ENCODE data around the gene TPD52L1.

Gene TPD52L1

DNA sequence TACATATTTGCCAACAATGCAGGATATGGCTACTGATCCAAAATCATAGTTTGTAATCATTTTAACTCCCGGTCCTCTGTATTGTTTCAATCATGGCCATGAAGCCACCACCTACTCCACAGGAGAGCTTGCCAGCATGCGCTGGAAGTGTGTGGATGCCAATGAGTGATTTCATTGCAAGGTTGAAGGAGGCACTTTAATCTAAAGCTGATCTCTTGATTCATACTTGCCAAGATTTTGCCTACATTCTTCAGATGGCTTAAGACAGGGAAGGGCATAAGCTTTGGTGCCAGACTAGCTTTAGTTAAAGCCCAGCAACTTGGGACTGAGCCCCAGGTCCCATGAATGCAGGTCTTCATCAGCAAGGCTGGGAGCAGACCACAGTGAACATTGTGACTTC, 58.8 kb downstream of the TPD52L1 start:
- Histone ChIP-seq H3K27me3 (ENCODE audit: control insufficient read depth, insufficient read depth, low read length) (no peaks in the 10 kb centered on the region), H3K9ac (ENCODE audit: low read length) (no peak overlapping the region), H3K4me3 (ENCODE audit: low read length) (no peak overlapping the region), H3K9me3 (ENCODE audit: control insufficient read depth, low read depth, low read length) (no peaks in the 10 kb centered on the region), H3K4me1 (ENCODE audit: control insufficient read depth, low read depth, low read length) (no peaks in the 10 kb centered on the region), H3K36me3 (ENCODE audit: control insufficient read depth, low read depth, low read length) (no peaks in the 10 kb centered on the region), H3K27ac (ENCODE audit: low read length) (no peak overlapping the region)

DNA sequence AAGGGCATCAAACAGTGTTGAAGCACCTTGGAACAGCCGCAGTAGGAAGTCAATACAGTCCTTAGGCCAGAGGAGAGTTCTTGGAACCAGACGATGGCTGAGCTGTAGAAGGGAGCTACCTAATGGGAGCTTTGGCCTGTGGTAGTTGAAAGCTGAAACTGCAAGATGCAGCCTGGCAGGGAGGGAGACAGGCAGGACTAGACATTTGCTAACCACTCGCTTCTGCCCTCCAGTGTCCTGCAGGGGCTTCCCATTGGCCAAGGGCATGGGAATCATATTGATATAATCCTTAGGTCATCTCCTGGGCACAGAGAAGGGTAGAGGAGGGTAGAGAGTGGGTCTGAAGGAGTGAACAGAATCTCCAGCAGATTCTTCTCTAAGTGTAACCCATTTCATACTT, 60.4 kb downstream of the TPD52L1 start:
- H3K4me1 ChIP-seq (ENCODE audit: control insufficient read depth, low read depth, low read length), result no peaks in the 10 kb centered on the region
- H3K27me3 ChIP-seq (ENCODE audit: control insufficient read depth, insufficient read depth, low read length), result no peaks in the 10 kb centered on the region
- no peaks in the 10 kb centered on the region for H3K9me3 ChIP-seq (ENCODE audit: control insufficient read depth, low read depth, low read length)
- H3K4me3 ChIP-seq (ENCODE audit: low read length), result no peak overlapping the region
- H3K27ac ChIP-seq (ENCODE audit: low read length), result no peak overlapping the region
- no peak overlapping the region for H3K9ac ChIP-seq (ENCODE audit: low read length)
- no peaks in the 10 kb centered on the region for H3K36me3 ChIP-seq (ENCODE audit: control insufficient read depth, low read depth, low read length)

DNA sequence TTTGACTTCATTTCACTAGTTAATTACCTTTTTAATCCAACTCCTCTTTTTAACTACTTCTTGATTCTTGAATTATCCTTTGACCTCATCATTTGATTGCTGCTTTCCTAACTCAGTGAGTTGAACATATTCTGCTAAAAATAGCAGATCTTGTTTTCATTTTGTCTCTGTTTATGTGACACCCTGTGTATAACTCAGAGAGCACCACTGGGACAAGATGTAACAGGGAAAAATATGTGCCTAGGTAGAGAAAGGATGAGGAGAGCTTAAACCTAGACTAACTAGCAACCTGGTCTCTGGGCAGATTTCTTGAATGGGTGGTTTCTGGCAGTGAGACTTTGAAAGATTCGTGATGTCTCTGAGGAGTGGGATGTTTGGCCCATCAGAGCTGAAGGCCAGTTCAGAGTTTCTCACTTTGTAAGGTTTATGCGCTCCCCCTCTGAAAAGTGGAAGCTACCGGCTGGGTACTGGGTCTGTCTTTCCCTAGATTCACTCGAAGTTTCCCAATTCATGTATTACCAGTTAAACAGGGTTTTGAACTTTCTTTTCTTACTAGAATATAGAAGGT, 61.8 kb downstream of the TPD52L1 start:
- Histone ChIP-seq H3K4me3 (ENCODE audit: low read length) (no peak overlapping the region), H3K36me3 (ENCODE audit: control insufficient read depth, low read depth, low read length) (no peaks in the 10 kb centered on the region), H3K4me1 (ENCODE audit: control insufficient read depth, low read depth, low read length) (no peaks in the 10 kb centered on the region), H3K27ac (ENCODE audit: low read length) (no peak overlapping the region), H3K9ac (ENCODE audit: low read length) (no peak overlapping the region), H3K27me3 (ENCODE audit: control insufficient read depth, insufficient read depth, low read length) (no peaks in the 10 kb centered on the region), H3K9me3 (ENCODE audit: control insufficient read depth, low read depth, low read length) (no peaks in the 10 kb centered on the region)

DNA sequence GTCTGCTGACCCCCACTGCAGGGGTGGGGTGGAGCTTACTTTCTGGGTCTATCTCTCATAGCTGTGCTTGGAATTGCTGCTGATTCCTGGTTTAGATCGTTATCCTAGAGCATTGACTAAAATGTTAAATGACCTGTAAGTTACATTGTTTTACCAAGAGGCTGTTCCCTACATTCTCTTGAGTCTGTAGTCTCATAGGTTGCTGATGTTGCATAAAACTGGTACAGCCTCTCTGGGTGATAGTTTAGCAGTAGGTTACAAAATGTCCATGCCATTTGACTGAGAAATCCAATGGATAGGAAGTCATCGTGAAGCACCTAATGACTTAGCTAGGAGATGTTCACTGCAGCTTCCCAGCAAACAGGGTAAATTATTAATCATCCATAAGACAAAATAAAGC, 62.4 kb downstream of the TPD52L1 start:
- no peaks in the 10 kb centered on the region for H3K27me3 ChIP-seq (ENCODE audit: control insufficient read depth, insufficient read depth, low read length)
- H3K4me1 ChIP-seq (ENCODE audit: control insufficient read depth, low read depth, low read length), result no peaks in the 10 kb centered on the region
- no peaks in the 10 kb centered on the region for H3K9me3 ChIP-seq (ENCODE audit: control insufficient read depth, low read depth, low read length)
- H3K27ac ChIP-seq (ENCODE audit: low read length), result no peak overlapping the region
- H3K36me3 ChIP-seq (ENCODE audit: control insufficient read depth, low read depth, low read length), result no peaks in the 10 kb centered on the region
- H3K9ac ChIP-seq (ENCODE audit: low read length), result no peak overlapping the region
- no peak overlapping the region for H3K4me3 ChIP-seq (ENCODE audit: low read length)

DNA sequence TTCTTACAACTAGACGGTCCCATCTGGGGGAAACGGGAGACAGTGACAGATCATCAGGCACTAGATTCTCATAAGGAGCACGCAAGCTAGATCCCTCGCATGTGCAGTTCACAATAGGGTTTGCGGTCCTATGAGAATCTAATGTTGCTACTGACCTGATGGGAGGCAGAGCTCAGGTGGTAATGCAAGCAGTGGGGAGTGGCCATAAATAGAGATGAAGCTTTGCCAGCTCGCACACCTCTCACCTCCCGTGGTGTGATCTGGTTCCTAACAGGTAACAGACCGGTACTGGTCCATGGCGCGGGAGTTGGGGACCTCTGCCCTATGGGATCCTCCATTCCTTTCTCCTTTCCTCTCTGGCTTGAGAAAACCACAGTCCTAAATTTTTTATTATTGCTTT, 63.8 kb downstream of the TPD52L1 start:
- Histone ChIP-seq H3K4me3 (ENCODE audit: low read length) (no peak overlapping the region), H3K9me3 (ENCODE audit: control insufficient read depth, low read depth, low read length) (no peaks in the 10 kb centered on the region), H3K9ac (ENCODE audit: low read length) (no peak overlapping the region), H3K36me3 (ENCODE audit: control insufficient read depth, low read depth, low read length) (no peaks in the 10 kb centered on the region), H3K4me1 (ENCODE audit: control insufficient read depth, low read depth, low read length) (no peaks in the 10 kb centered on the region), H3K27me3 (ENCODE audit: control insufficient read depth, insufficient read depth, low read length) (no peaks in the 10 kb centered on the region), H3K27ac (ENCODE audit: low read length) (no peak overlapping the region)

DNA sequence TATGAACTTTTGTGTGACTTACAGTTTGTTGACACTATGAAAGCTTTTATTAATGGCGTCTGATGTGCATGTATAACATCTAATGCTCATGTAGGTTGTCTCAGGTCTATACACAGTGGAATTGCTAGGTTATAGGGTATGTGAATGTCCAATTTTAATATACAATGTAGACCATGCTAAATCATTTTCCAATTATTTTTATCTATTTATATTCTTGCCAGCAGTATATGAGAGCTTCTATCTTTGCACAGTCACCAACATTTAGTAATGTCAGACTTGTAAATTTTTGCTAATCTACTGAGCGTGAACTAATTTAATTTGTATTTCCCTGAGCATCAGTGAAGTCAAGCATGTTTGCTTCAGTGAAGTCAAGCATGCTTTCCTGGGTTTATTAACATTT, 64.4 kb downstream of the TPD52L1 start:
- Histone ChIP-seq H3K36me3 (ENCODE audit: control insufficient read depth, low read depth, low read length) (no peaks in the 10 kb centered on the region), H3K9me3 (ENCODE audit: control insufficient read depth, low read depth, low read length) (no peaks in the 10 kb centered on the region), H3K27ac (ENCODE audit: low read length) (no peak overlapping the region), H3K27me3 (ENCODE audit: control insufficient read depth, insufficient read depth, low read length) (no peaks in the 10 kb centered on the region), H3K4me3 (ENCODE audit: low read length) (no peak overlapping the region), H3K9ac (ENCODE audit: low read length) (no peak overlapping the region), H3K4me1 (ENCODE audit: control insufficient read depth, low read depth, low read length) (no peaks in the 10 kb centered on the region)

DNA sequence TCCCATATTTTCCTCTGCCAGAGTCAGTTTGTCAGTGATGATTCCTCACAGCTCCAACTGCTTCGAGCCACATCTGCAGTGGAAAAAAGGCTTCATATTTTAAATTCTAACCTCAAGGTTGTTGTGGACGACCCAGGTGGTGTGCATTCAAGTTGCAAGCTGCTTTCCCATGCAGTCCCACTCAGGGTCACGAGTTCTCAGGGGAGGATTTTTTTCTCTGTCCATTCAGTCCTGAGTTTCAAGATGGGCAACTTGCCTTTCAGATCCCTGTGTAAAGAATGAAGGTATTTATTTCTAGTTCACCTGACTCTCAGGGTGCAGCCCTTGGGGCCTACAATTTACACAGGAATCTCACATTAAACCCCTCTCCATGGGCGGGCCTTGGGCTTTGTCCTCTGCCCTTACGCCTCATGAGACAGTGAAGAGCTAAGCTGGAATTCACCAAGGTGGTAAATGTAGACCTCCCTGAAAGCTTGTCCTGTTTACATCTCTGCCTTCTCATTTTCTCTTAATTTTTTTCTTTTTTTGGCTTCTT, 65.9 kb downstream of the TPD52L1 start:
- H3K27me3 ChIP-seq (ENCODE audit: control insufficient read depth, insufficient read depth, low read length), result no peaks in the 10 kb centered on the region
- H3K27ac ChIP-seq (ENCODE audit: low read length), result no peak overlapping the region
- no peaks in the 10 kb centered on the region for H3K4me1 ChIP-seq (ENCODE audit: control insufficient read depth, low read depth, low read length)
- no peaks in the 10 kb centered on the region for H3K36me3 ChIP-seq (ENCODE audit: control insufficient read depth, low read depth, low read length)
- H3K9me3 ChIP-seq (ENCODE audit: control insufficient read depth, low read depth, low read length), result no peaks in the 10 kb centered on the region
- no peak overlapping the region for H3K4me3 ChIP-seq (ENCODE audit: low read length)
- H3K9ac ChIP-seq (ENCODE audit: low read length), result no peak overlapping the region

DNA sequence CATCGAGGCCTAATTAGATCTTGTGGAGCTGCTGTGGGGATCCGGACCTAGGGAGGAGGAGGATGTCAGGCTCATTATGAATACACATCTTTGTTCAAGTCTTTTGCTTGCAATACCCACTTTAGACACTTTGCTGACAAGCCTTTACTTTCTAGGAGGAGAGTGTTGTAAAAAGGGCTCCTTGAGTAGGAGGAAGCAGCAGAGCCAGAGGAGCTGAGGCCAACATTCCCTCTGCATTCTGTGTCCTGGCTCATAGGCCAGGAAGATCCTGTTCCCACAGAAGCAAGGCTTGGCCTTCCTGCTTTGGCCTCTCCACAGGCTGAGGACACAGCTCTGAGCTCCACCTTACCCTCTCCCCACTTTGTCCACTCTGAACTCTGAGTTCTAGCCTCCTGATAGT, 67.1 kb downstream of the TPD52L1 start:
- Histone ChIP-seq H3K4me3 (ENCODE audit: low read length) (no peak overlapping the region), H3K4me1 (ENCODE audit: control insufficient read depth, low read depth, low read length) (no peaks in the 10 kb centered on the region)

DNA sequence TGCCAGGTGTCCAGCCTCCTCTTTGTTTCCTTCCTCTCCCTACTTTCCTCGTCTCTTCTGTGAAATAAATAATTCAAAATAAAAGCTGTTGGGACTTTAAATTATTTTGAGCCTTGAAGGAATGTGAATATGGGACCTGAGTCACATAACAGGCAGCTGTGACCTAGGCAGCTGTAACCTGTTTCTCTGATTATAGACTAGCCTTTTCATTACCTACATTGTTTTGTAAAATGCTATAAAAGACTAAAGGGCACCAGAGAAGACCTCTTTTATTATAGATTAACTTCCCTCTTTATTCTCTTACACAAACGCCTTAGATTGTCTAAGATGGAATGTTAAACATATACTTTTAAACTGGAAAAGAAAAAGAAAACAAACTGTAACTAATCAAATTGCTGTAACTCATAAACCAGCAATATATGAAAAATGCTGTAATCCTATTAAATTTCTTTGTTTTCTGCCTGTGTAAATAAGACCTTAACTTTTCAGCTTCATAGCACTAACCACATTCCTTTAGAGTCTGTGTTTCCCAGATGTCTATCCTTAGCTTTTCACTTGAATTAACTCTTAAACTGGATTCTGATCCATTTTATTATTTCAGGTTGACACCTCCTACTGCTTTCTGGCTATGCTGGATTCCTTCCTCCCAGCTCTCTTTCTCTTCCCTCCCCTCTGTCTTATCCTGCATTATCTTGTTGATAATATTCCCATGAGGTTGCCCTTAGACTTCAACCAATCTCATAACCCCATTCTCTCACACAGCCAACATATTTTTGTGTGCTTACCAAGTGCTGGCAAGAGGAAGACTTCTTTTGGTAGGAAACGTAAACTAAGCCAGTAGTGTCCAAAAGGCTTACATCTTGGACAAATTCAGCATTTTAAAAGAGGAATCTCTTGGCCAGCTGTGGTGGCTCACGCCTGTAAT, 69.2 kb downstream of the TPD52L1 start:
- H3K36me3 ChIP-seq (ENCODE audit: control insufficient read depth, low read depth, low read length), result no peaks in the 10 kb centered on the region
- no peaks in the 10 kb centered on the region for H3K27me3 ChIP-seq (ENCODE audit: control insufficient read depth, insufficient read depth, low read length)
- no peaks in the 10 kb centered on the region for H3K9me3 ChIP-seq (ENCODE audit: control insufficient read depth, low read depth, low read length)
- H3K27ac ChIP-seq (ENCODE audit: low read length), result no peak overlapping the region
- no peak overlapping the region for H3K9ac ChIP-seq (ENCODE audit: low read length)
- no peak overlapping the region for H3K4me3 ChIP-seq (ENCODE audit: low read length)
- no peaks in the 10 kb centered on the region for H3K4me1 ChIP-seq (ENCODE audit: control insufficient read depth, low read depth, low read length)

More for the DNA sequence above, 67.1 kb downstream of the TPD52L1 start:
- Histone ChIP-seq H3K36me3 (ENCODE audit: control insufficient read depth, low read depth, low read length) (no peaks in the 10 kb centered on the region), H3K27me3 (ENCODE audit: control insufficient read depth, insufficient read depth, low read length) (no peaks in the 10 kb centered on the region), H3K9ac (ENCODE audit: low read length) (no peak overlapping the region), H3K9me3 (ENCODE audit: control insufficient read depth, low read depth, low read length) (no peaks in the 10 kb centered on the region), H3K27ac (ENCODE audit: low read length) (no peak overlapping the region)

DNA sequence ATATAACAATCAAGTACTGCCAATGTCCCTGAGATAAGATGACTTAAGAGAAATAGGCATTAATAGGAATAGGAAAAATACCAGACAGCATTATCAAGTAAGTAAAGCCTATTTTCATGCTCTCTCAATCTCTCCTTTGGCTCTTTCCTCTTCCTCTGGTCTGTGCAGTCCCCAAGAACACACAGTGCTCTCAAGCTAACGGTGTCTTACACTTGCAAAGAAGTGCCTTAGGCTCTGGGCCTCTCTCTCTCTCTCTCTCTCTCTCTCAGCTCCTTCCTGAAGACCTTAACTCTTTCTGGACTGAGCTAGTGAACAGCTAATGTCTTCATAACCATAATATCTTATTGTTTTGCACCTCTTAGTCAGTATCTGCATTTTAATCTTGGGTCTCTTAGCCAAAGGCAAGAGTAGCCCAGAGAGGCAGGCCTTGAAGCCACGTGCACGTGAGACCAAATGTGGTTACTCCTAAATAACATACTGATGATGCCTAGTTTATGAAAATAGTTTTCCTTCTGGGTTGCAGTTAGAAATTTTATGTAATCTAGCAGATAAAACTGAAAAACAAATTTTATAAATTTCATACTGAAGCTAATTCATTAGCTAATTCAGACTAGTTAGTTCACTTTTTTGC, 70.8 kb downstream of the TPD52L1 start:
- Histone ChIP-seq H3K9me3 (ENCODE audit: control insufficient read depth, low read depth, low read length) (no peaks in the 10 kb centered on the region), H3K4me3 (ENCODE audit: low read length) (no peak overlapping the region), H3K27me3 (ENCODE audit: control insufficient read depth, insufficient read depth, low read length) (no peaks in the 10 kb centered on the region), H3K4me1 (ENCODE audit: control insufficient read depth, low read depth, low read length) (no peaks in the 10 kb centered on the region), H3K27ac (ENCODE audit: low read length) (no peak overlapping the region), H3K36me3 (ENCODE audit: control insufficient read depth, low read depth, low read length) (no peaks in the 10 kb centered on the region), H3K9ac (ENCODE audit: low read length) (no peak overlapping the region)

DNA sequence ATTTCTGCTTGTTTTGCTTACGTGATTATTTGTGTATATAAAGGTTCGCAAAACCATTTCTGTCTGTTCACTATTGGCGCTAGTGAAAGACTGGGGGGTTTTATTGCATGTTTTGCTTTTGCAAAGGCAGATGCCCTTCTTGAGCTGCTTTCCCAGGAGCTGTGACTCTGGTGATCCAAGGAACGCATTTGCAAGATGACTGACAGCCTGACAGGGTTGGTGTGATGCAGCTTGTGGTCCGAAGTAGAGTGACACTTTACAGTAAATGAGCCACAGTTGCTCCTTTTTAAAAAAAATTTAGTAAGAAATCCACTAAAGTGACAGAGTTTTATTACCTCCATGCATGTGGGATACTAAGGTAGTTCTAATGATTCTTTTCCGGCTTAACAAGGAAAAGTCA, 73.7 kb downstream of the TPD52L1 start:
- H3K9me3 ChIP-seq (ENCODE audit: control insufficient read depth, low read depth, low read length), result no peaks in the 10 kb centered on the region
- no peak overlapping the region for H3K9ac ChIP-seq (ENCODE audit: low read length)
- H3K4me3 ChIP-seq (ENCODE audit: low read length), result no peak overlapping the region
- H3K27ac ChIP-seq (ENCODE audit: low read length), result no peak overlapping the region
- no peaks in the 10 kb centered on the region for H3K27me3 ChIP-seq (ENCODE audit: control insufficient read depth, insufficient read depth, low read length)
- H3K36me3 ChIP-seq (ENCODE audit: control insufficient read depth, low read depth, low read length), result no peaks in the 10 kb centered on the region
- H3K4me1 ChIP-seq (ENCODE audit: control insufficient read depth, low read depth, low read length), result no peaks in the 10 kb centered on the region

All from iPS-18a (cell line).